ENCODE measurements around the gene PLEKHA4.

DNA sequence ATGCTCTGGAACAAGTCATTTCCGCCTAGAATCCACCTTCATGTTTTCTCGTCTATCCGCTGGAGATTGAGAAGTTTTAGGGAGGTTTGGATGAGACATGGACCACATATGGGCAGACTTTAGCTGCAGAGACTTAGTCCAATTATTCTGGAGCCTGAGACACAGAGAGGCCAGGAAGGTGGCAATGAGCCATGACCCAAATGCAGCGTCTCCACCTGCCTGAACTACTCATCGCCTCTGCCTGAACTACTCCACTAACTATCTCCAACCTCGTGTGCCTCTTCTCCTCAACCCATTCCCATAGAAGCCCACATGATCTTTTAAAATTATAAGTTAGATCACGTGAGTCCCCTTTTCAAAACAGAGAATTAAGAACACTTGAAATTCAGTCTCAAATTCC is 5.6 kb downstream of the PLEKHA4 start:
- TF ChIP-seq, protein P1, sequence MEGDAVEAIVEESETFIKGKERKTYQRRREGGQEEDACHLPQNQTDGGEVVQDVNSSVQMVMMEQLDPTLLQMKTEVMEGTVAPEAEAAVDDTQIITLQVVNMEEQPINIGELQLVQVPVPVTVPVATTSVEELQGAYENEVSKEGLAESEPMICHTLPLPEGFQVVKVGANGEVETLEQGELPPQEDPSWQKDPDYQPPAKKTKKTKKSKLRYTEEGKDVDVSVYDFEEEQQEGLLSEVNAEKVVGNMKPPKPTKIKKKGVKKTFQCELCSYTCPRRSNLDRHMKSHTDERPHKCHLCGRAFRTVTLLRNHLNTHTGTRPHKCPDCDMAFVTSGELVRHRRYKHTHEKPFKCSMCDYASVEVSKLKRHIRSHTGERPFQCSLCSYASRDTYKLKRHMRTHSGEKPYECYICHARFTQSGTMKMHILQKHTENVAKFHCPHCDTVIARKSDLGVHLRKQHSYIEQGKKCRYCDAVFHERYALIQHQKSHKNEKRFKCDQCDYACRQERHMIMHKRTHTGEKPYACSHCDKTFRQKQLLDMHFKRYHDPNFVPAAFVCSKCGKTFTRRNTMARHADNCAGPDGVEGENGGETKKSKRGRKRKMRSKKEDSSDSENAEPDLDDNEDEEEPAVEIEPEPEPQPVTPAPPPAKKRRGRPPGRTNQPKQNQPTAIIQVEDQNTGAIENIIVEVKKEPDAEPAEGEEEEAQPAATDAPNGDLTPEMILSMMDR (IDR thresholded peaks at IDR 0.05; ENCODE audit: insufficient read depth, low read length) = no peak
- TF ChIP-seq POLR2AphosphoS5 (IDR thresholded peaks at IDR 0.05; ENCODE audit: low read depth) (no peak), GABPA (IDR thresholded peaks at IDR 0.05; ENCODE audit: low read depth) (no peak)
- TF ChIP-seq, protein P2, sequence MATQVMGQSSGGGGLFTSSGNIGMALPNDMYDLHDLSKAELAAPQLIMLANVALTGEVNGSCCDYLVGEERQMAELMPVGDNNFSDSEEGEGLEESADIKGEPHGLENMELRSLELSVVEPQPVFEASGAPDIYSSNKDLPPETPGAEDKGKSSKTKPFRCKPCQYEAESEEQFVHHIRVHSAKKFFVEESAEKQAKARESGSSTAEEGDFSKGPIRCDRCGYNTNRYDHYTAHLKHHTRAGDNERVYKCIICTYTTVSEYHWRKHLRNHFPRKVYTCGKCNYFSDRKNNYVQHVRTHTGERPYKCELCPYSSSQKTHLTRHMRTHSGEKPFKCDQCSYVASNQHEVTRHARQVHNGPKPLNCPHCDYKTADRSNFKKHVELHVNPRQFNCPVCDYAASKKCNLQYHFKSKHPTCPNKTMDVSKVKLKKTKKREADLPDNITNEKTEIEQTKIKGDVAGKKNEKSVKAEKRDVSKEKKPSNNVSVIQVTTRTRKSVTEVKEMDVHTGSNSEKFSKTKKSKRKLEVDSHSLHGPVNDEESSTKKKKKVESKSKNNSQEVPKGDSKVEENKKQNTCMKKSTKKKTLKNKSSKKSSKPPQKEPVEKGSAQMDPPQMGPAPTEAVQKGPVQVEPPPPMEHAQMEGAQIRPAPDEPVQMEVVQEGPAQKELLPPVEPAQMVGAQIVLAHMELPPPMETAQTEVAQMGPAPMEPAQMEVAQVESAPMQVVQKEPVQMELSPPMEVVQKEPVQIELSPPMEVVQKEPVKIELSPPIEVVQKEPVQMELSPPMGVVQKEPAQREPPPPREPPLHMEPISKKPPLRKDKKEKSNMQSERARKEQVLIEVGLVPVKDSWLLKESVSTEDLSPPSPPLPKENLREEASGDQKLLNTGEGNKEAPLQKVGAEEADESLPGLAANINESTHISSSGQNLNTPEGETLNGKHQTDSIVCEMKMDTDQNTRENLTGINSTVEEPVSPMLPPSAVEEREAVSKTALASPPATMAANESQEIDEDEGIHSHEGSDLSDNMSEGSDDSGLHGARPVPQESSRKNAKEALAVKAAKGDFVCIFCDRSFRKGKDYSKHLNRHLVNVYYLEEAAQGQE (IDR thresholded peaks at IDR 0.05; ENCODE audit: insufficient replicate concordance, low read depth) = no peak

Data from HL-60 (cell line).